Type B pancreatic cell (in vitro differentiated cells): ENCODE results near the gene NFASC. TPM values are rescaled to one million over a fixed set of nuclear protein-coding genes. Genes with fewer than 3 reads are reported as not detected.

Experiments
- DNase-seq: peaks from one replicate; pipeline ENCODE4 v3.0.0; 2021; ENCODE audit warnings: mixed read lengths; ENCODE audit not compliant: unreplicated experiment; ENCODE audit errors: extremely low spot score
- H3K27ac Mint-ChIP-seq: 2 replicates; pipeline ENCODE4 v1.8.0; 2021; ENCODE audit warnings: mild to moderate bottlenecking, mixed read lengths
- H3K27me3 Mint-ChIP-seq: 2 replicates; pipeline ENCODE4 v1.8.0; 2021; ENCODE audit warnings: mixed read lengths
- H3K36me3 Mint-ChIP-seq: 2 replicates; pipeline ENCODE4 v1.8.0; 2021; ENCODE audit warnings: mixed read lengths
- H3K4me1 Mint-ChIP-seq: one replicate; pipeline ENCODE4 v1.8.0; 2021; ENCODE audit warnings: mixed read lengths; ENCODE audit not compliant: unreplicated experiment
- H3K4me3 Mint-ChIP-seq: 2 replicates; pipeline ENCODE4 v1.8.0; 2021; ENCODE audit warnings: mild to moderate bottlenecking, mixed read lengths
- H3K9me3 Mint-ChIP-seq: 2 replicates; pipeline ENCODE4 v1.8.0; 2021; ENCODE audit warnings: mixed read lengths
- total RNA-seq: library from RNA; stranded (reverse); gene quantifications from 2 replicates; pipeline ENCODE4 v1.2.1, GENCODE V29; 2021; ENCODE audit warnings: low replicate concordance
- TF ChIP-seq, protein P1 (sequence below): fragments of 200-600 bp; sonication (generic); conservative IDR thresholded peaks from 2 replicates; pipeline ENCODE4 v1.5.0; 2021; ENCODE audit warnings: antibody characterized with exemption, mild to moderate bottlenecking

Gene NFASC
- total RNA-seq, 1 donor from 2014 or later, result 16.4 TPM

DNA sequence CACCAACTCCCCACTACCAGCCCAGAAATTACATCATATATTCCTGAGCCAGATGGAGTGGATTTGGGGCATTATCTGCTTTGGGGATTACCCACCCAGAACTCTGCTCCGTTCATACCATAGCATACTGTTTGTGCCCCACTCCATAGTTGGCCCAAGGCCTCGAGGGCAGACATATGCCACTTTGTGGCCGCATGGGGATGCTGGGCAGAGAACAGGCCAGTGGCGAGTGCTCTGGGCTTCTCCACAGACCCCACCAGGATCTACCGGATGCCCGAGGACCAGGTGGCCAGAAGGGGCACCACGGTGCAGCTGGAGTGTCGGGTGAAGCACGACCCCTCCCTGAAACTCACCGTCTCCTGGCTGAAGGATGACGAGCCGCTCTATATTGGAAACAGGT lies 104.4 kb downstream of the NFASC start:
- H3K4me1 Mint-ChIP-seq, result no peaks in the 10 kb centered on the region
- no peak for DNase-seq
- no peaks in the 10 kb centered on the region for H3K36me3 Mint-ChIP-seq
- H3K27ac Mint-ChIP-seq, result no peak overlapping the region
- H3K9me3 Mint-ChIP-seq, result no peaks in the 10 kb centered on the region
- TF ChIP-seq, protein P1, sequence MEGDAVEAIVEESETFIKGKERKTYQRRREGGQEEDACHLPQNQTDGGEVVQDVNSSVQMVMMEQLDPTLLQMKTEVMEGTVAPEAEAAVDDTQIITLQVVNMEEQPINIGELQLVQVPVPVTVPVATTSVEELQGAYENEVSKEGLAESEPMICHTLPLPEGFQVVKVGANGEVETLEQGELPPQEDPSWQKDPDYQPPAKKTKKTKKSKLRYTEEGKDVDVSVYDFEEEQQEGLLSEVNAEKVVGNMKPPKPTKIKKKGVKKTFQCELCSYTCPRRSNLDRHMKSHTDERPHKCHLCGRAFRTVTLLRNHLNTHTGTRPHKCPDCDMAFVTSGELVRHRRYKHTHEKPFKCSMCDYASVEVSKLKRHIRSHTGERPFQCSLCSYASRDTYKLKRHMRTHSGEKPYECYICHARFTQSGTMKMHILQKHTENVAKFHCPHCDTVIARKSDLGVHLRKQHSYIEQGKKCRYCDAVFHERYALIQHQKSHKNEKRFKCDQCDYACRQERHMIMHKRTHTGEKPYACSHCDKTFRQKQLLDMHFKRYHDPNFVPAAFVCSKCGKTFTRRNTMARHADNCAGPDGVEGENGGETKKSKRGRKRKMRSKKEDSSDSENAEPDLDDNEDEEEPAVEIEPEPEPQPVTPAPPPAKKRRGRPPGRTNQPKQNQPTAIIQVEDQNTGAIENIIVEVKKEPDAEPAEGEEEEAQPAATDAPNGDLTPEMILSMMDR, result no peak
- H3K4me3 Mint-ChIP-seq, result no peak overlapping the region
- H3K27me3 Mint-ChIP-seq, result peaks cover 41% of the 10 kb centered on the region

DNA sequence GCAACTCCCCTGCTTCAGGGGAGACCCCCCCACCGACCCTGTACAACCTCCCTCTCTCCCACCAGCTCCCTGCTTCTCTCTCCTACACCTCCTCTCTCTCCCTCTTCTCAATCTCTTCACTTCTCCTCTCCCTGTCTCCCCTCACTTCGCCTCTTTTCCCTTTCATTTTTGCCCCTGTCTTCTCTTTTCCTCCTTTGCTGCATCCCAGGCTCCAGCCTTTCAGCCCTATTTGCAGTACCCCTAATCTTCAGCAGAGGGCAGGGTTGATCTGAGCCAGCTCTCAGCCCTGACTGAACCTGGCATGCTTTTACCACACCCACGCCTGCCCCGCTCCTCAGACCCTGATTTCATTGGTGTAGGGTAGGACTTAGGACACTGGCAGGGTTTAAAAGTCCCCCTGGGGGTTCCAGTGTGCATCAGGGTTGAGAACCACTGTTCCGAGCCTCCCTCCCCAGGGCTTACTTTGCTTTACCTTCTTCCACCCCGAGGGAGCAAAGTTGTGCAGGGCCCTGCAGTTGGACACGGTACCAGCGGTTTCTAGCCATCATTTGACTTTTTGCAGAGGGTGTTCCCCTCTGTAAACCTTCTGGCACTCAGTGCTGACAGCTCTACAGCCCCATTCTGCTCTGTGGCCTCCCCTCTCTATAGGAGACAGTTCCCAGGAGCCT lies 105.0 kb downstream of the NFASC start:
- DNase-seq, result no peak
- Mint-ChIP-seq H3K4me3 (no peak overlapping the region), H3K27ac (no peak overlapping the region), H3K9me3 (no peaks in the 10 kb centered on the region), H3K4me1 (no peaks in the 10 kb centered on the region), H3K36me3 (no peaks in the 10 kb centered on the region), H3K27me3 (peaks cover 36% of the 10 kb centered on the region)
- TF ChIP-seq, protein P1, result peak; percentile 90

- no peak for DNase-seq
- no peaks in the 10 kb centered on the region for H3K36me3 Mint-ChIP-seq
- no peaks in the 10 kb centered on the region for H3K4me1 Mint-ChIP-seq
- peaks cover 27% of the 10 kb centered on the region for H3K27me3 Mint-ChIP-seq
- no peaks in the 10 kb centered on the region for H3K9me3 Mint-ChIP-seq
- H3K27ac Mint-ChIP-seq, result no peak overlapping the region
- H3K4me3 Mint-ChIP-seq, result no peak overlapping the region
- TF ChIP-seq, protein P1, result no peak
Measured at GRCh38 chr1:204976646-204977045, 106.0 kb downstream of the NFASC start.

DNA sequence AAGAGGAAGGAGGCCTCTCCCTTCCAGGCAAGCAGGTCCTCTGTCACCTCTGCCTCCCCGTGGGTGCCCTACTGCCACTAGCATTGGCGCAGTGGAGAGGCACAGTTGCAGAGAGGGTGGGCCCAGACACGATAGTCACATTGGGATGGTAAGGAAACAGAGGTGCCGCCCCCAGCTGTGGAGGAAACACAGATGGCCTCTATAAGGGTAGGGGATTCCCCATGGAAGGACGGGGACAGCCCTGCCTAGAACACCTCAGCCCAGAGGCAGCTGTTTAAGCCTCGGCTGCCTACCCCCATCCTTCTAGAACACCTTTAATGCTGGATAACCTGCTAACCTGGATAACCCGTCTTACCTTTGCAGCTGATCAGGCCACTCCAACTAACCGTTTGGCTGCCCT lies 106.7 kb downstream of the NFASC start:
- Mint-ChIP-seq H3K4me1 (no peaks in the 10 kb centered on the region), H3K9me3 (no peaks in the 10 kb centered on the region), H3K36me3 (no peaks in the 10 kb centered on the region), H3K27ac (no peak overlapping the region), H3K4me3 (no peak overlapping the region), H3K27me3 (peaks cover 21% of the 10 kb centered on the region)
- DNase-seq, result no peak
- TF ChIP-seq, protein P1, result no peak

- TF ChIP-seq, protein P1, result no peak
Measured at GRCh38 chr1:204978782-204979181, 108.1 kb downstream of the NFASC start.

GRCh38 chr1:204979306-204979705 lies 108.6 kb downstream of the NFASC start:
- H3K4me1 Mint-ChIP-seq, result no peaks in the 10 kb centered on the region
- H3K4me3 Mint-ChIP-seq, result no peak overlapping the region
- H3K36me3 Mint-ChIP-seq, result no peaks in the 10 kb centered on the region
- H3K9me3 Mint-ChIP-seq, result no peaks in the 10 kb centered on the region
- peaks cover 10% of the 10 kb centered on the region for H3K27me3 Mint-ChIP-seq
- no peak for DNase-seq
- TF ChIP-seq, protein P1, result no peak
- H3K27ac Mint-ChIP-seq, result no peak overlapping the region

More at GRCh38 chr1:204978782-204979181, 108.1 kb downstream of the NFASC start:
- H3K36me3 Mint-ChIP-seq, result no peaks in the 10 kb centered on the region
- H3K9me3 Mint-ChIP-seq, result no peaks in the 10 kb centered on the region
- no peak for DNase-seq
- H3K4me1 Mint-ChIP-seq, result no peaks in the 10 kb centered on the region
- H3K27me3 Mint-ChIP-seq, result peaks cover 10% of the 10 kb centered on the region
- no peak overlapping the region for H3K27ac Mint-ChIP-seq
- no peak overlapping the region for H3K4me3 Mint-ChIP-seq
